Brain microvascular endothelial cell (primary cell): ENCODE measurements around the gene ZMYND8.

Source experiments
- DNase-seq: peaks from one replicate; pipeline ENCODE4 v3.0.0-alpha.2; 2020
- H3K27ac ChIP-seq: fragments of 250-450 bp; sonication (Bioruptor Pico); 2 replicates; pipeline ENCODE4 v1.5.1; 2020; ENCODE audit warnings: mild to moderate bottlenecking, moderate library complexity
- H3K27me3 ChIP-seq: fragments of 250-450 bp; sonication (Bioruptor Pico); replicated peaks from 2 replicates; pipeline ENCODE4 v1.5.1; 2020; ENCODE audit warnings: mild to moderate bottlenecking
- H3K36me3 ChIP-seq: fragments of 250-450 bp; sonication (Bioruptor Pico); replicated peaks from 2 replicates; pipeline ENCODE4 v1.5.1; 2020; ENCODE audit warnings: mild to moderate bottlenecking
- H3K4me3 ChIP-seq: 2 replicates; pipeline ENCODE4 v1.5.1; 2011; ENCODE audit warnings: low read depth, mild to moderate bottlenecking, control low read depth, low read length, moderate library complexity
- in situ Hi-C: cut with HindIII; loops from 2 replicates; pipeline ENCODE4 v1.10.0; 2017; ENCODE audit warnings: low sequenced_read_pairs, low pct_ligation_motif_present
- TF ChIP-seq, protein P1 (sequence below): IDR thresholded peaks from 2 replicates; pipeline ENCODE4 v1.5.1; 2011; ENCODE audit warnings: low read depth, mild to moderate bottlenecking, moderate library complexity, low read length, control low read depth, inconsistent platforms; ENCODE audit errors: missing control alignments

The ZMYND8 gene

GRCh38 chr20:47338131-47338628 lies 18.3 kb downstream of the ZMYND8 start:
- in situ Hi-C loops = loop anchor here (10.0 kb wide), 1 partner anchor 63 kb away; no protein-coding TSS in a partner anchor
- Histone ChIP-seq H3K27me3 (no peaks in the 10 kb centered on the region), H3K36me3 (peaks cover 17% of the 10 kb centered on the region), H3K4me3 (no peak overlapping the region), H3K27ac (no peak overlapping the region)
- TF ChIP-seq, protein P1, sequence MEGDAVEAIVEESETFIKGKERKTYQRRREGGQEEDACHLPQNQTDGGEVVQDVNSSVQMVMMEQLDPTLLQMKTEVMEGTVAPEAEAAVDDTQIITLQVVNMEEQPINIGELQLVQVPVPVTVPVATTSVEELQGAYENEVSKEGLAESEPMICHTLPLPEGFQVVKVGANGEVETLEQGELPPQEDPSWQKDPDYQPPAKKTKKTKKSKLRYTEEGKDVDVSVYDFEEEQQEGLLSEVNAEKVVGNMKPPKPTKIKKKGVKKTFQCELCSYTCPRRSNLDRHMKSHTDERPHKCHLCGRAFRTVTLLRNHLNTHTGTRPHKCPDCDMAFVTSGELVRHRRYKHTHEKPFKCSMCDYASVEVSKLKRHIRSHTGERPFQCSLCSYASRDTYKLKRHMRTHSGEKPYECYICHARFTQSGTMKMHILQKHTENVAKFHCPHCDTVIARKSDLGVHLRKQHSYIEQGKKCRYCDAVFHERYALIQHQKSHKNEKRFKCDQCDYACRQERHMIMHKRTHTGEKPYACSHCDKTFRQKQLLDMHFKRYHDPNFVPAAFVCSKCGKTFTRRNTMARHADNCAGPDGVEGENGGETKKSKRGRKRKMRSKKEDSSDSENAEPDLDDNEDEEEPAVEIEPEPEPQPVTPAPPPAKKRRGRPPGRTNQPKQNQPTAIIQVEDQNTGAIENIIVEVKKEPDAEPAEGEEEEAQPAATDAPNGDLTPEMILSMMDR = no peak
- DNase-seq = no peak

DNA sequence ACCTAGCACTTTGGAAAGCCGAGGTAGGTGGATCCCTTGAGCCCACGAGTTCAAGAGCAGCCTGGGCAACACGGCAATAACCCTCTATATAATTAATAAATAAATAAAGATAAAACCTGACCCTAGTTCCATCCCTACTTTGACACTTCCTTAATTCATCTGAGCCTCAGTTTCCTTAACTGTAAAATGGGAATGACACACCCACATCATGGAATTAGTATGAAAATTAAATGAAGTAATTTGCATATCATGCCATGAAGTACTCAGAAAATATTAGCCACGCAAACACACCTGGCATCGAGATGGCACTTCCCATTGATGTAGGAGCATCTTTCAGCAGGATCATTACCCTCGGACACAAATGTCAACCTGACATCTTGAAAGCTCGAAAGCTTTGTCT lies 19.1 kb downstream of the ZMYND8 start:
- Histone ChIP-seq H3K4me3 (no peak overlapping the region), H3K27ac (no peak overlapping the region), H3K27me3 (no peaks in the 10 kb centered on the region), H3K36me3 (peaks cover 17% of the 10 kb centered on the region)
- TF ChIP-seq, protein P1 = no peak
- in situ Hi-C loops = loop anchor here (10.0 kb wide), 1 partner anchor 63 kb away; no protein-coding TSS in a partner anchor
- no peak for DNase-seq

DNA sequence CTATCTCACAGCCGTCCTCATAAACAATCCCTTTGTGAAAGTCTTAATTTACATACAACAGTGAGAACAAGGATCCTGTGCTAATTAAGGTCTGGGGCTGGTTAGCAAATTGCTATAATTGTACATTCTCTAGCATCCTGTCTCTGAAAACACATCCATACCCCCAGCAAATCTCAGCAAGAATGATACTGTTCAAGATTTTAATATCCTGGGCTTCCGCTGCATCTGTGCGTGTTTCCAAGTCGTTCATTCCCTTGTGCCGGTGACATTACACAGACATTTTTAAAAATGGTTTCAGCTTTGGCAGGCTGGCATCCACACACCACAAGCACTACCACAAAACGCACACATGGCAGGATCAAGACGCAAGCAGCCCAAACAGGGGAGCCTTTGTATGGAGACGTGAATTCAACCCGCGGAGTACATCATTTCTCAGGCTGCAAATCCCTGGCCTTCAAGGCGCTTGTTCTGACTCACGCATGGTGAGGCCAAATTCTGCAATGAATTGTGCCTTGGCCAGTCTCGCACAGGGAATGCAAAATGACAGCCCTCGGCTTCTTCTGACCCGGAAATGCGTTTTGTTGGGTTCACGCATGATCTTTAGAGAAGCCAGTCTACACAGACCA lies 20.3 kb downstream of the ZMYND8 start:
- TF ChIP-seq, protein P1 = no peak
- no peak for DNase-seq
- H3K36me3 ChIP-seq = peaks cover 14% of the 10 kb centered on the region
- H3K27ac ChIP-seq = peak overlapping the region; percentile 93
- H3K27me3 ChIP-seq = no peaks in the 10 kb centered on the region
- in situ Hi-C loops = loop anchor here (10.0 kb wide), 1 partner anchor 61 kb away; no protein-coding TSS in a partner anchor
- no peak overlapping the region for H3K4me3 ChIP-seq

GRCh38 chr20:47335251-47336128 lies 21.0 kb downstream of the ZMYND8 start:
- in situ Hi-C loops = loop anchor here (10.0 kb wide), 1 partner anchor 61 kb away; no protein-coding TSS in a partner anchor
- Histone ChIP-seq H3K27ac (peak overlapping the region; percentile 93), H3K27me3 (no peaks in the 10 kb centered on the region), H3K4me3 (no peak overlapping the region), H3K36me3 (peaks cover 14% of the 10 kb centered on the region)
- no peak for DNase-seq
- TF ChIP-seq, protein P1 = no peak

DNA sequence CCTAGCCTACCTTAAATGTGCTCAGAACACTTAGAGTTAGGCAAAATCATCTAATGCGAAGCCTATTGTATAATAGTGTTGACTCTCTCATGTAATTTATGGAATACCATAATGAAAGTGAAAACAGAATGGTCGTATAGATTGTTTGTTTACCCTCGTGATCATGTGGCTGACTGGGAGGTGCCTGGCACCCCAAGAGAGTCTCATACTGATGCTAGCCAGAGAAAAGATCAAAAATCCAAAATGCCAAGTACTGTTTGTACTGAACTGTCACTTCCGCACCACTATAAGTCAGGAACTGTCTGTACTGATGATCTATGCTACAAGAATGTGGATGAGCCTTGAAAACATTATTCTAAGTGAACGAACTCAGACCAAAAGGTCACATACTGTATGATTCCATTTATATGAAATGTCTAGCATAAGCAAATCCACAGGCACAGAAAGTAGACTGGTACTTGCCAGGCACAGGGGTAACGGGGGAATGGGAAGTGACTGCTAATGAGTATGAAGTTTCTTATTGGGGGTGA lies 22.4 kb downstream of the ZMYND8 start:
- Histone ChIP-seq H3K27me3 (no peaks in the 10 kb centered on the region), H3K36me3 (peaks cover 13% of the 10 kb centered on the region), H3K4me3 (peak overlapping the region; percentile 7), H3K27ac (peak overlapping the region; percentile 93)
- in situ Hi-C loops = loop anchor here (10.0 kb wide), 1 partner anchor 59 kb away; no protein-coding TSS in a partner anchor
- peak; percentile 95 for DNase-seq
- TF ChIP-seq, protein P1 = no peak
